PFSK-1 (cell line): ENCODE results near the gene RGS3.

ENCODE experiments used
- FOXP2 ChIP-seq: optimal IDR thresholded peaks from 2 replicates; pipeline ENCODE3; 2011; ENCODE audit warnings: borderline replicate concordance, control low read depth, inconsistent platforms; ENCODE audit not compliant: insufficient read depth; ENCODE audit errors: extremely low read length, extremely low read depth
- POLR2AphosphoS5 ChIP-seq: IDR thresholded peaks from 2 replicates; pipeline ENCODE4 v1.6.1; 2012; ENCODE audit warnings: low read depth, mild to moderate bottlenecking, control low read depth, low read length, moderate library complexity
- REST ChIP-seq, 2 experiments: IDR thresholded peaks; 2 replicates each; pipeline versions ENCODE4 v1.6.1 to v1.8.0; 2011 to 2012; ENCODE audit warnings: low read depth in 2 of 2, low read length in 2 of 2, control low read depth in 1 of 2, inconsistent platforms in 1 of 2, mild to moderate bottlenecking in 1 of 2, moderate library complexity in 1 of 2; ENCODE audit not compliant: insufficient read depth in 1 of 2
- SIN3A ChIP-seq: IDR thresholded peaks from 2 replicates; pipeline ENCODE4 v1.6.1; 2012; ENCODE audit warnings: mild to moderate bottlenecking, low read length, moderate library complexity, borderline replicate concordance; ENCODE audit not compliant: insufficient read depth
- TAF1 ChIP-seq: IDR thresholded peaks from 2 replicates; pipeline ENCODE4 v1.6.1; 2012; ENCODE audit warnings: low read length, control low read depth, borderline replicate concordance; ENCODE audit not compliant: insufficient read depth

The RGS3 gene

GRCh38 chr9:113634596-113635515, 171.3 kb downstream of the RGS3 start:
- TF ChIP-seq REST (IDR thresholded peaks at IDR 0.05; ENCODE audit: insufficient read depth in 1 of 2, low read depth in 2 of 2, low read length in 2 of 2): no peak
- no peak for TF ChIP-seq FOXP2
- TF ChIP-seq POLR2AphosphoS5: no peak
- TF ChIP-seq TAF1: no peak
- TF ChIP-seq SIN3A: no peak

GRCh38 chr9:113635586-113635985, 172.1 kb downstream of the RGS3 start:
- TF ChIP-seq FOXP2: no peak
- TF ChIP-seq SIN3A: no peak
- TF ChIP-seq POLR2AphosphoS5: no peak
- no peak for TF ChIP-seq REST (IDR thresholded peaks at IDR 0.05; ENCODE audit: insufficient read depth in 1 of 2, low read depth in 2 of 2, low read length in 2 of 2)
- TF ChIP-seq TAF1: no peak

GRCh38 chr9:113636165-113636564, 172.6 kb downstream of the RGS3 start:
- TF ChIP-seq POLR2AphosphoS5 (no peak), REST (IDR thresholded peaks at IDR 0.05; ENCODE audit: insufficient read depth in 1 of 2, low read depth in 2 of 2, low read length in 2 of 2) (no peak), FOXP2 (no peak), SIN3A (no peak), TAF1 (no peak)

- TF ChIP-seq POLR2AphosphoS5 (no peak), FOXP2 (no peak)
Measured at GRCh38 chr9:113636693-113637092, 173.2 kb downstream of the RGS3 start.

GRCh38 chr9:113638490-113638889, 175.0 kb downstream of the RGS3 start:
- TF ChIP-seq SIN3A: no peak
- no peak for TF ChIP-seq TAF1
- TF ChIP-seq FOXP2: no peak
- no peak for TF ChIP-seq POLR2AphosphoS5
- TF ChIP-seq REST (IDR thresholded peaks at IDR 0.05; ENCODE audit: insufficient read depth in 1 of 2, low read depth in 2 of 2, low read length in 2 of 2): no peak
